HG02884 (cell line): Measurements from ENCODE around the gene PROKR2.

Source experiments
- ATAC-seq: cut with Tn5 transposase; IDR thresholded peaks from one replicate; pipeline ENCODE4 v1.9.1; 2021; ENCODE audit warnings: mild to moderate bottlenecking, moderate library complexity; ENCODE audit not compliant: unreplicated experiment

PROKR2 gene

DNA sequence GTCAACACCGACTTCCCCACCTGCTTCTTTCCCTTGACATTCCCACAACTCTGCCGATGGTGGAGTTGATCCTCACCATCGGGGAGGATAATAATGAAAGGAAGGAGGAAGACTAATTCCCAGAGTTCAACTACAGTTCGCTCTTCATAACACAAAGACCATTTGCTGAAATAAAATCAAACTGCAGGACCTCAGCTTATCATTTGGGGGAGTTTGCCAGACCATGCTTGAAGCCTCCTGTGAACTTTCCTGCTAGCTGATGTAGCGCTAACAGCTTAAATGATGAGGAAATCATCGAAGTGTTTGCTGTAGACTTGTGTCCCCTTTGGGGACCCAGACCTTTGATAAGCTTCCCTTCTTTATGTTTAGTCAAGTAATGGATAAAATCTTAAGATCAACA, 26.2 kb downstream of the PROKR2 start:
- ATAC-seq, result no peak

DNA sequence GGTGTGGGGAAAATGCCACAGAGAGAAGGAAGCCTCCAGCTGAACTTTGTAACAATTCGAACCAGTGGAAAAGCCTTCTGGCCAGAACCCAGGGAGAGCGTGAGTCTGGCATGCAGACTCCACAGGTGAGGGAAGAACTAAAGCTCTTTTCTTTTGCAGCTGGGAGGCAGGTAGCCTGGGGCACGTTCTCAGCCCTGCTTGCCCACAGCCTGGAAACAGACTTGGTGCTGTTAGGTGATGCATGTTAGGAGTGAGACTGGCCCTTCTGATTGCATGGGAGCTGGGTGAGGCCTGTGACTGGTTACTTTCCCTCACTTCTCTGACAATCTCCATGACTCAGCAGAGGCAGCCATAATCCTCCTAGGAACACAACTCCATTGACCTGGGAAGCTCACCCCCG, 34.2 kb downstream of the PROKR2 start:
- ATAC-seq, result no peak

- ATAC-seq, result no peak
Observed at GRCh38 chr20:5279661-5280060, 37.1 kb downstream of the PROKR2 start.

GRCh38 chr20:5272268-5272667, 44.5 kb downstream of the PROKR2 start:
- ATAC-seq, result no peak

DNA sequence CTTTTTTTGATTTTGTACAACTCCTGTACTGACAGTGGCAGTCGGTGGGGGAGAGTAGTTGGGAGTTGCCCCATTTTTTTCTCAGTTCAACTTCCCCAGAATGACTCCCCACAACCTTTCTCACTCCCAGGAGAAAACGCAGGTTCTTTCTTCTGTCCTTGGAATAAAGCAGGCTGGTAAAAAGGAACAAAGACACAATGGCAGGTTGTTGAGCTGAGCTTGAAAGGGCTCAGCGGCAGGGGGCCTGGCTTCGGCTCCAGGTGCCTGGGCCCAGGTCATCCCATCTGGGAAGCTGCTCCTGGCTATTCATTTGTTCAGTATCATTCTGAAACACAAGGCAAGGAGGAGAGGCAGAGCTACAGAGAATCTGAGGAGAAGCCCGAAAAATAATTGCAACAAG, 46.2 kb downstream of the PROKR2 start:
- no peak for ATAC-seq

- no peak for ATAC-seq
Observed at GRCh38 chr20:5268449-5268848, 48.3 kb downstream of the PROKR2 start.

DNA sequence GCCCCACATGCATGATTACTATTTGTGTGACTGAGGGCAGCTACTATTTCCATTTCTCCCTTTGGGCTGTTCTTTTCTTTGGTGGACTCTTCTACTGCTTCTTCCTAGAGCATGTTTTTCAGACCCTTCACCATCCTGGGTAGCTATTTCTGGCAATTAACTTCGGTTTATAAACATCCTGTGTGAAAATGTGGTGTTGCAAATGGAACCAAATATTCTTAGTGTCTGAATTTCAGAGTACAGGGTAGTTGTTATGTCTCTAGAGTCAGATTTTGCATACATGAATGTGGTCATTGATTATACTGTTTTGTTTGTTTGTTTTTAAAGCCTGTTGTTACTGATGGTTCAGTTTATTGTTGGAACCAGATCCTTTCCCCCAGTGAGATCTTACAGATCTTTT, 49.7 kb downstream of the PROKR2 start:
- ATAC-seq, result no peak
